GM18526 (cell line): Measurements from ENCODE around the gene EMILIN2.

Experiments
- POLR2A ChIP-seq: IDR thresholded peaks from 3 replicates; pipeline ENCODE4 v1.6.1; 2011; ENCODE audit not compliant: insufficient read length; ENCODE audit errors: extremely low read depth

EMILIN2 gene

DNA sequence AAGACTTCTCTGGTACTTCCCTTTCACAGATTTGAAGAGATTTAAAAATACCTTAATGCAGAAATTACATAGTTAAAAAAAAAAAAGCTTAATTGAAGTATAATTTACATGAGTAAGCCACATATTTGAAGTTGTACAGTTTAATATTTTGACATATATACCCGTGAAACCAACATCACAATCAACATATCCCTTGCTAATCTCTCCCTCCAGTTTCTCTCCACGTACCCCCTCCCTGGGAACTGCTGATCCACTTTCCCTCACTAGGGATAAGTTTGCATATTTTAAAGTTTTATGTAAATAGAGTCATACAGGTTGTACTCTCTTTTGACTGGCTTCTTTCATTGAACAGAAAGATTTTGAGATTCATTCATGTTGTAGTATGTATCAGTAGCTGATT is 22.4 kb downstream of the EMILIN2 start:
- TF ChIP-seq POLR2A: no peak

DNA sequence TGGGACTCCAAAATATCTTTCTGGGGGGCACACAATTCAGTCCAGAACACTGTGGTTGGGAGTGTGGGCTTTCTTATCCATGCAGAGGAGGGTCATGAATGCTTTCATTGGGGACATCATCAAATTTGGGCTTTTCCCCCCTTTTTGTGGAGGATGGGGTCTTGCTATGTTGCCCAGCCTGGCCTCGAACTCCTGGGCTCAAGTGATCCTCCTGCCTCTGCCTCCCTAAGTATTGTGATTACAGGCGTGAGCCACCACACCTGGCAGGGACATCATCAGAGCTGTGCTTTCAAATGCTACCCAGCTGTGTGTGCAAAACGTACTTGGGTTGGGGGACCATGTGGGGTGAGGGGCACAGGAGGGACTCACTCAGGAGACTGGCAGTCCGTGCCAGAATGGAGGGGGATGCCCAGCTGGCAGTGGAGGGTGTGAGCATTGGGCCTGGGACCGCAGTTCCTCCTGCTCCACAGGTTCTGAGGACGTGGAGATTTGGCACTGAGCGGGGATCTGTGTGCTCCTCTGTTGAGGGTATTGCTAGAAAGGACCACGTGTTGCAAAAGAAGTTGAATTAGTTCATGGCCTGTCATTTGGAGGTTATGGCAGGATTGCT is 24.4 kb downstream of the EMILIN2 start:
- TF ChIP-seq POLR2A: no peak

DNA sequence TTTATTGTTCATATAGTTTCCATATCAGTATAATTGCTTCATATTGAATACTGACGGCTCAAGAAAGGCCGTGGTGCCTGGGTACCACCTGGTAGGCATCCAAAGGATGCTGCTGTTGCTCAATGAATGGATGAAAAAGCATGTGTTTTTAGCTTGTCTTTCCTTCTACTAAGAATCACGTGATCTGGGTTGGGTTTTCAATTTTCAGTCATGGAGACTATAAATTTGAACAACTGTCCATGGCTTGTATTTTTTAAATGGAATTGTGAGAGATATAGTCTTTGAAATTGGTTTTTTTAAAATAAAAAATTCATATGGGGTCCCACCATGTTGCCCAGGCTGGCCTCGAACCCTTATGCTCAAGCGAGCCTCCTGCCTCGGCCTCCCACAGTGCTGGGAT is 25.3 kb downstream of the EMILIN2 start:
- no peak for TF ChIP-seq POLR2A

DNA sequence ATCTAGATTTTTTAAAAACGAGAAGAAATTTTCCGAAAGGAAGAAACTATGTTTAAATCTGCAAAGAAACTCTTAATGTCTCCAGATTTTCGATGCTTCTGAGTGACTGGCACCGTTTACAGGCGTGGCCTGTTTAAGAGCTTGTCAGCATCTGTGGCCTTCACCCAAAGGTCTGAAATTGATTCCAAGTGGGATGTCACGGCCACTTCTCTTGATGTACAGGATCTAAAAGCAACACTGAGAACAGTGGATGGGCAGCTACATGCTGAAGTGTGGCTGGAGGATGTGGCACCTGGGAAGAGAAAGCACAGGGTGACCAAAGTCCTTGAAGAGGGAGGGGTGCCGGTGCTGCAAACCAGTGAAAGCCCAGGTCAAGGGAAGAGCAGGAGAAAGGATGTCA is 28.0 kb downstream of the EMILIN2 start:
- TF ChIP-seq POLR2A: no peak

DNA sequence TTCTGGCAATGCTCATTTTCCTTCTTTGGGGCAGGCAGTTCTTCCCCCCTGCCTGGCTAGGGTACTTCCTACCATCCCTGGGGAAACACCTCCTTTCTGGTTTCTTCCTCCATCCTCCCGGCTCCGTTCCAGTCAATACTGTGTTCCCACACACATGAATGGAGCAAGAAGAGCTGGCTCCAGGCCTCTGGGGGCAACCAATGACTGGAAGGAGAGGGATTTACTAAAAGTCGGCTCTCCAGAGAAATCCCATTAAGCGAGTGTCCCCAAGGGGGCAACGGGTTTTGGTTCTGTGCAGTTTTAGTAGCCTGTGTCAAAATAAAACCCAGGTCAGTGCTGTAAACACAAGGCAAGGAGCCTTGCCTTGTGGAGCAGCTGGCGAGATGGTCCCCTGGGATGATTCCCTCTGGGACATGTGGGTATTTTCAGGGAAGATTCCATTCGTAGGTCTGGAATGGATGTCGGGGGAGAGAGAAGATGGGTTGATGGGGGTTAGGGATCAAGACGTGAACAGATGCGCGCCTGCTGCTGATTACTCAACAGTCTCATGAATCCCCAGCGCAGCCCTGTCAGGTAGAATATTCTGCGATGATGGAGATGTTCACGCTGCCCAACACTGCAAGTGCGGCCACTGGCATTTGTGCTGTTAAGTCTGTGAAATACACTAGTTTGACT is 32.0 kb downstream of the EMILIN2 start:
- no peak for TF ChIP-seq POLR2A

DNA sequence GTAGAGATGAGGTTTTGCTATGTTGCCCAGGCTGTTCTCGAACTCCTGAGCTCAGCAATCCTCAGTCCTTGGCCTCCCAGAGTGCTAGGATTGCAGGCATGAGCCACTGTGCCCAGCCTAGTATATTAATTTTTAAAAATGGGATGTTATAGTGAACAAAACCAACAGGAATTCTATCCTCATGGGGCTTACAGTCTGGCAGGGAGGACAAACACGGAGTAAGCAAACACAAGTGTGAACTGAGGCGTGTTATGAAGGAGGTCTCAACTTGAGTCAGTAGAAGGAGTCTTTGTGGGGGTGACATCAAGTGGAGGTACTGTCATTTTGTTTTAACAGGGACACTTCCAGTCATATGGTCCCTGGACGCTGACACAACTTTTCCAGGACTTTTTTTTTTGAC is 33.1 kb downstream of the EMILIN2 start:
- TF ChIP-seq POLR2A: no peak

DNA sequence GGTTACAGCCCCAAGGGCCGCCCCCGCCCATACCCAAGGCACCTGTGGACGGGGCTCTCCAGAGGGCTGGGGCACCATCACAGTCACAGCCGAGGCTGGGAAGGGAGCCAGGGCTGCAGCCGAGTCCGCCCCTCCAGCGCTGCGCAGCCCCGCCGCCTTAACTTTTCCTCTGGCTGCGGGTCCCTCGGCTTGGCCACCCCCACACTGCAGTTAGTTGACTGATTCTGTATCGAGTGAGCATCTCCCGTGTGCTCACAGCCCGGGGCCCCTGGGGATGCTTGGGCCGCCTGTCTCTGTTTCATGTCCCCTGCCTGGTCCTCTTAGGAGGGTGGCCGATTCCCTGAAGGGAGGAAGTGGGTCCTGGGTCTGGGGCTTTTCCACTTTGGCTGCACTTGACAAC is 33.7 kb downstream of the EMILIN2 start:
- TF ChIP-seq POLR2A: no peak

DNA sequence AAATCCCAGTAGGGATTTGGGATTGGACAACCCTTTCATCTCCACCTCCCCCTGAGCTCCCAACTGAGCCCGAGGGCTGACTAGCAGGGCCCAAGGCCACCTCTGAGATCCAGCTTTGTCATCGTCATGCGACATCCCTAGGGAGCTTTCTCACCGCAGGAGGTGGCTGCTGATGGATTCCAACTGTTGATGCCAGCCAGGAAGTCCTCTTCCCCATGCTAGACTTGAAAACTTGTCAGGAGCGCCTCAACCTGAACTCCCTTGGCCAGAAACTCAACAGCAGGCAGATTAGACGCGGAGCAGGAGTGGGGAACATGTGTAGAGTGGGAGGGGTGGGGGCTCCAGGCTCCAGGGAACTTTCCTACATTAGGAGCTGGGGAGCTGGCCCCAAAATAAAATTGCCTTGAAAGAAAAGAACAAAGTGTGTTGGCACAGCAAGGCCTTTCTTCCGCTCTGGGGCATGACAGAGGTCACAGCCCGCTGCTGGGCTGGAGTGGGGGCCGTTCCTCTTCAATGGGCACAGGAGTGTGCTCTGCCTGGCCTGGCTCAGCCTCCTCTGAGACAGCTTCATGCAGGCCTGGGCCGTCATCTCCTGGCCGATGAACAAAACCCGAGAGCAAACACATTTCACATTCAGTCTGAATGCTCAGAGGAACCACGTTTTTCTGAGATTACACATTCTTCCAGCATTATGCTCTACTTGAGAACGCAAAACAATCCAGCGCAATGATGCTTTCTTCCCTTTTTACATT is 34.5 kb downstream of the EMILIN2 start:
- TF ChIP-seq POLR2A: no peak

DNA sequence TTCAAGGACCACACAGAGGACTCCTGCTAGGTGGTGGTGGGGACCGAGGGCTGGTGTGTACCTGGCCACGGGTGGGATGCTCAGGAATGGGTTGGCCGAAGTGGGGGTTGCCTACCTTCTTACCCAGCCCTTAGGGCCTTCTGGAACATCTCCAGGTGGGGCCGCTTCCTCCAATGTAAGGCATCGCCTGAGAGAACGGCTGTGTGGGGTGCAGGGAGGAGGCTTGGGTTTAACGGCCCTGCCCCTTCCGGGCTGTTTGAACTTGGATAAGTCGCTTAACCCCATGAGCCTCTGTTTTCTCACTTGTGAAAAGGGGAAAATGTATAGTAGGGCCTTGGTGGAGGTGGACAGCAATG is 35.0 kb downstream of the EMILIN2 start:
- TF ChIP-seq POLR2A: no peak

DNA sequence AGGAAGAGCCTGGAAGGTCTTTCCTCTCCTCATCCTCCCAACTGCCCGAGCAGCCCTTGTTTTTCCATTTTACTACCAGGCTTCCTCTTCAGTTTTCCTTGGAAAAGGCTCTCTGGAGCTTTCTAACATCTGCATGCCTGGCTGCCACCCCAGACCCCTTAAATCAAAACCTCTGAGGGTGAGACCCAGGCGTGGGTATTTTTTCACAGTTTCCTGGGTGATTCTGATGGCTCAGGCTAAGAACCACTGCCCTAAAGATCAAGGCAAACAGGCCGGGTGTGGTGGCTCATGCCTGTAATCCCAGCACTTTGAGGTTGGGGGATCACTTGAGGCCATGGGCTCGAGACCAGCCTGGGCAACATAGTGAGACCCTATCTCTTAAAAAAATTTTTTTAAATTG is 35.4 kb downstream of the EMILIN2 start:
- TF ChIP-seq POLR2A: no peak

DNA sequence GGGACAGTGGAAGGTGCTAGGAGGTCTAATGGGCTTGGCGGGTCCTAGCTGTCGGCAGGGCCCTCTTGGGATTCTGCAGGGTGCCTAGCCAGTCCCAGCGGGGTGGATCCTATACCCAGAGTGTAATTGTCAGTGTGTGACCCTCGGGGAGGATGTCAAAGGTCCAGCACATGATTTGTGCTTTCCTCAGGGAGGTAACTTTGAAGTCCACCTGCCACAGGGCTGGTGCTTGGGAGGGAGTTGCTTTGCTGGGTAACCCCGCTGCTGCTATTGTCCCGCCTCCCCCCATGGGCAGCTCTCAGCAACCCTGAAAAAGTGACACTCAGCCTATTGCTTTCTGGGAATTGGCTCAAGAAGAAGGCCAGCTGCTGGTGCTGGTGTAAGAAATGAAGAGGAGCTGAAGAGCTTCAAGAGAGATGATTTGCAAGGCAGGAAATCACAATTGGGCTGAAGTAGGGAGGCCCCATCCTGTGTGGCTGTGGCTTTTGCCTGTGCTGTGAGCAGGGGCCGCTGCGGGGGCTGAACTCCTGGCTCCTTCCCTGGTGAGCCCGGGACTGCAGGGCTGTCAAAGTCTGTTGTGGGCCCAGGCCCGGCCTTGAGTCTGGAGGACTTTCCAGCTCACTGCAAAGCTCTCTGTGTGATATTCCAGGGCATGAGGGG is 36.4 kb downstream of the EMILIN2 start:
- no peak for TF ChIP-seq POLR2A

DNA sequence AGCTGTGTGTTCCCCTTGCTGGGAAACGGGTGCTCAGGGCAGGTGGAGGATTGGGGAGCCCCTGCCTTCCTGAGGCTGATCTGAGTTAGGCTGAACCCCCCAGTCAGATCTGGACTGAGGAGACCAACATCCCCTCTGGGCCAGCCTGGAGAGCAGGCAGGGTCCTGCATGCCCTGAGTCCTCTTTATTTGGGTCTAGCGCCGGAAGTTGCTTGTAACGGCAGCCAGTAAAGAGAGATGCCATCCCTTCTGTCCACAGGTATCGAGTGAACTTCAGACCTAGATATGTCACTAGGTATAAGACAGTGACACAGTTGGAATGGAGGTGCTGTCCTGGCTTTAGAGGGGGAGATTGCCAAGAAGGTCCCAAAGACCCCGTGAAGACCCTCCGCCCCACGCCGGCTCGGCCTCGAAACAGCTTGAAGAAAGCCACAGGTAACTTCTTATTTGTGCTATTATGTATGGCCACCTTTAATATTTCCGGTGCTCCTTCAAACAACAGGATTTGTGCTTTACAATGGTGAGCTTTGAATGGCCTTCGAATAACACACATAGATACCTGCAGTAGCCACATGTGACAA is 38.0 kb downstream of the EMILIN2 start:
- no peak for TF ChIP-seq POLR2A

DNA sequence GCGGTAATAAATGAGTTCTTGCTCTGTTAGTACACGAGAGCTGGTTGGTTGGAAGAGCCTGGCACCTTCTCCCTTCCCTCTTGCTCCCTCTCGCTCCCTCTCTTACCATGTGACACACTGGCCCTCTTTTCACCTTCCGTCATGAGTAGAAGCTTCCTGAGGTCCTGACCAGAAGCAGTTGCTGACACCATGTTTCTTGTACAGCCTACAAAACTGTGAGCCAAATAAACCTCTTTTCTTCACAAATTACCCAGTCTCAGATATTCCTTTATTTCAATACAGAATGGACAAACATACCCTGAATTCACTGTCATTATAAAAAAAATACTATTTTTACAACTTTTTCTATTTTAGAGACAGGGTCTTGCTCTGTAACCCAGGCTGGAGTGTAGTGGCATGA is 40.7 kb downstream of the EMILIN2 start:
- TF ChIP-seq POLR2A: no peak

DNA sequence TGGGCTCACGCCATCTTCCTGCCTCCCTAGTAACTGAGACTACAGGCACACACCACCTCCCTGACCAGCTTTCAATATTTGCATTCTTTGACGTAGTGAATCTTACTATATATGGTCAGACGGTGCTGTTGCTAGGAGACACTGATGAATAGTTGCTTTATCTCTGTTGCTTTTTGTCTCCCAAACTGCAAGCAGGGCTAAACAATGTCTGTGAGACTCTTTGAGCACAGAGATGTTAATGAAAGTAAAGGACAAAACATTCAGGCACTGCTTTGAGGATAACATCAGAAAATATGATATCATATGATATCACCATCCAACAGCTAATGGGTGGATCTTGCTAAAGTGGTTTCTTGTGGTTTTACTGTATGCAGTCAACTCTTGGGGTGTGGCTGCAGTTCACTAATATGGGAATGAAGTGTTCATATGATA is 43.0 kb downstream of the EMILIN2 start:
- TF ChIP-seq POLR2A: no peak

DNA sequence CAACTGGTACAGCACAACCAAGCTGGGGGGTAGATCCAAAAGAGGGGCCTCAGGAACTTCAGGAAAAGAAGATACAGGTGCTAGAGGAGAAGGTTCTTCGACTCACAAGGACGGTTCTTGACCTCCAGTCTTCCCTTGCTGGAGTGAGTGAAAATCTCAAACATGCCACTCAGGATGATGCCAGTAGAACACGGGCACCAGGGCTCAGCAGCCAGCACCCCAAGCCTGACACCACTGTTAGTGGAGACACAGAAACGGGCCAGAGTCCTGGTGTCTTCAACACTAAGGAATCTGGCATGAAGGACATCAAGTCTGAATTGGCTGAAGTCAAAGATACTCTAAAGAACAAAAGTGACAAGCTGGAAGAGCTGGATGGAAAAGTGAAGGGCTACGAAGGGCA is 43.8 kb downstream of the EMILIN2 start:
- TF ChIP-seq POLR2A: no peak
